GM12878 (cell line): Measurements from ENCODE around the gene COL11A1. TPM values are rescaled to one million over a fixed set of nuclear protein-coding genes. Genes with fewer than 3 reads are reported as not detected.

Experiments
- ATAC-seq: fragments of 200-7000 bp; cut with Tn5 transposase; 3 replicates; pipeline ENCODE4 v1.9.1; 2020; ENCODE audit warnings: mild to moderate bottlenecking, moderate library complexity
- BruUV-seq: library from RNA; stranded (reverse); fragments of 400-500 nt; replicated peaks from 2 replicates; lab custom pipeline; 2021; lab: Mats Ljungman, UMichigan
- CTCF ChIA-PET: fragments of 300-600 bp; sonication (Branson Sonifier 250); formaldehyde crosslinking; extraction: SDS; loops from one replicate; lab custom pipeline; 2021; ENCODE audit warnings: inconsistent platforms; lab: Yijun Ruan, JAX
- POLR2A ChIA-PET: fragments of 350-600 bp; formaldehyde crosslinking; extraction: SDS; loops from one replicate; lab custom pipeline; 2021; ENCODE audit warnings: inconsistent platforms; lab: Charles Lee
- RAD21 ChIA-PET: fragments of 300-600 bp; sonication (Branson Sonifier 250); formaldehyde crosslinking; loops from one replicate; lab custom pipeline; 2023; ENCODE audit warnings: antibody characterized with exemption; ENCODE audit not compliant: unreplicated experiment; lab: Charles Lee
- SMC1A ChIA-PET: fragments of 300-600 bp; sonication (Branson Sonifier 250); formaldehyde crosslinking; loops from one replicate; lab custom pipeline; 2023; ENCODE audit not compliant: unreplicated experiment, uncharacterized antibody; lab: Charles Lee
- DNase-seq: peaks from one replicate; pipeline ENCODE4 v3.0.0-alpha.2; 2011; ENCODE audit warnings: low read depth, low spot score
- FAIRE-seq: peaks from 3 replicates; lab custom pipeline; 2011; peaks lifted over from hg19 to GRCh38; lab: Jason Lieb, UNC
- H2AFZ ChIP-seq: 2 replicates; pipeline ENCODE4 v1.6.0; 2011; ENCODE audit warnings: low read depth, low read length, control low read depth; ENCODE audit not compliant: control insufficient read depth
- H3K27ac ChIP-seq: 2 replicates; pipeline ENCODE4 v1.5.1; 2011; ENCODE audit warnings: control low read depth; ENCODE audit not compliant: control insufficient read depth, insufficient read depth
- H3K27me3 ChIP-seq, 2 experiments: replicated peaks in 1 of 2; 2 replicates each; pipeline versions ENCODE4 v1.6.0 to v1.6.1; 2011; ENCODE audit warnings: low read length in 1 of 2; ENCODE audit not compliant: control insufficient read depth in 2 of 2, insufficient read depth in 2 of 2
- H3K36me3 ChIP-seq, 2 experiments: 2 replicates each; pipeline ENCODE4 v1.5.1; 2011; ENCODE audit warnings: low read length in 1 of 2; ENCODE audit not compliant: control insufficient read depth in 2 of 2, insufficient read depth in 2 of 2
- H3K4me1 ChIP-seq: 2 replicates; pipeline ENCODE4 v1.6.1; 2011; ENCODE audit warnings: mild to moderate bottlenecking, low read length, moderate library complexity, mixed read lengths; ENCODE audit not compliant: control insufficient read depth, insufficient read depth
- H3K4me2 ChIP-seq: 2 replicates; pipeline ENCODE4 v1.6.0; 2011; ENCODE audit warnings: control low read depth; ENCODE audit not compliant: control insufficient read depth, insufficient read depth
- H3K4me3 ChIP-seq: fragments of 200-600 bp; sonication (generic); 2 replicates; pipeline ENCODE4 v1.5.1; 2016
- H3K79me2 ChIP-seq: 2 replicates; pipeline ENCODE4 v1.6.0; 2011; ENCODE audit warnings: low read length; ENCODE audit not compliant: control insufficient read depth, insufficient read depth
- H3K9ac ChIP-seq: 2 replicates; pipeline ENCODE4 v1.8.0; 2011; ENCODE audit warnings: low read length, control low read depth, mixed read lengths; ENCODE audit not compliant: control insufficient read depth, insufficient read depth
- H3K9me3 ChIP-seq: replicated peaks from 3 replicates; pipeline ENCODE4 v1.5.1; 2011; ENCODE audit warnings: mild to moderate bottlenecking, low read length; ENCODE audit not compliant: control insufficient read depth, insufficient read depth
- H4K20me1 ChIP-seq: 2 replicates; pipeline ENCODE4 v1.6.0; 2011; ENCODE audit not compliant: control insufficient read depth, insufficient read depth
- ATF3 ChIP-seq: IDR thresholded peaks from 2 replicates; pipeline ENCODE4 v1.6.1; 2011; ENCODE audit warnings: low read depth, mild to moderate bottlenecking, low read length, moderate library complexity, borderline replicate concordance; ENCODE audit errors: extremely low read depth
- BCL11A ChIP-seq: IDR thresholded peaks from 2 replicates; pipeline ENCODE4 v1.6.1; 2011; ENCODE audit warnings: low read depth, low read length
- BRCA1 ChIP-seq: IDR thresholded peaks from 2 replicates; pipeline ENCODE4 v1.6.1; 2011; ENCODE audit warnings: low read depth, low read length, improper control_type of control experiment
- CBFB ChIP-seq: IDR thresholded peaks from 2 replicates; pipeline ENCODE4 v1.6.1; 2016; ENCODE audit warnings: antibody characterized with exemption, low read depth
- CBX3 ChIP-seq: fragments of 200-600 bp; sonication (generic); IDR thresholded peaks from 2 replicates; pipeline ENCODE4 v1.6.1; 2016; ENCODE audit warnings: low read depth, borderline replicate concordance
- CHD4 ChIP-seq: fragments of 200-600 bp; sonication (generic); IDR thresholded peaks from 2 replicates; pipeline ENCODE4 v1.6.1; 2016; ENCODE audit warnings: mild to moderate bottlenecking
- E2F4 ChIP-seq: IDR thresholded peaks from 2 replicates; pipeline ENCODE4 v1.6.1; 2012; ENCODE audit warnings: low read depth, low read length, improper control_type of control experiment
- HDAC6 ChIP-seq: fragments of 200-600 bp; sonication (generic); IDR thresholded peaks from one replicate; pipeline ENCODE4 v1.8.0; 2017; ENCODE audit warnings: antibody characterized with exemption; ENCODE audit not compliant: unreplicated experiment
- IRF4 ChIP-seq: IDR thresholded peaks from 2 replicates; pipeline ENCODE4 v1.6.1; 2011; ENCODE audit warnings: low read depth, low read length
- POLR2A ChIP-seq: IDR thresholded peaks from 2 replicates; pipeline ENCODE4 v1.6.1; 2011; ENCODE audit warnings: low read depth, mild to moderate bottlenecking, low read length
- STAT3 ChIP-seq: IDR thresholded peaks from 2 replicates; pipeline ENCODE4 v1.6.1; 2011; ENCODE audit warnings: low read depth, low read length, improper control_type of control experiment
- TBL1XR1 ChIP-seq: IDR thresholded peaks from 2 replicates; pipeline ENCODE4 v1.6.1; 2012; ENCODE audit warnings: low read depth, low read length, improper control_type of control experiment
- TCF3 ChIP-seq: IDR thresholded peaks from 2 replicates; pipeline ENCODE4 v1.6.1; 2012; ENCODE audit warnings: low read depth, mild to moderate bottlenecking, low read length, borderline replicate concordance; ENCODE audit not compliant: insufficient read depth
- ZBTB40 ChIP-seq: fragments of 450-650 bp; IDR thresholded peaks from 2 replicates; pipeline ENCODE4 v1.6.1; 2016; ENCODE audit warnings: mild to moderate bottlenecking, moderate library complexity, borderline replicate concordance
- WGBS: methylation state at CpG from one replicate; pipeline ENCODE4 v1.1.6; 2016; ENCODE audit warnings: low lambda C conversion rate; ENCODE audit not compliant: insufficient replicate concordance, insufficient coverage; ENCODE audit errors: missing lambda C conversion rate; 5-methylcytosine and 5-hydroxymethylcytosine counted together
- in situ Hi-C: fragments of 300-500 bp; cut with MboI; formaldehyde crosslinking; loops from 9 replicates; pipeline ENCODE4 v1.14.3; 2018; ENCODE audit warnings: mixed read lengths
- intact Hi-C: fragments of 100-400 bp; cut with micrococcal nuclease; formaldehyde crosslinking; loops from one replicate; pipeline ENCODE4 v1.14.2; 2022; ENCODE audit not compliant: unreplicated experiment
- polyA plus RNA-seq, 11 experiments: library from polyadenylated mRNA; depleted of rRNA in 4 of 11; unstranded in 6 of 11; stranded (reverse) in 5 of 11; fragments of >200 nt; fragmentation: Nextera tagmentation in 4 of 11; fragmentation: Illumina TruSeq in 1 of 11; extraction: Ambion mirVana in 4 of 11; extraction: Trizol in 1 of 11; gene quantifications; 1 replicate in 1 of 11; 2 replicates in 10 of 11; pipeline versions ENCODE4 v1.2.1 to v1.2.3, GENCODE V29; 2011 to 2016; ENCODE audit warnings: inconsistent platforms in 2 of 11, missing spikeins in 2 of 11, low read depth in 1 of 11
- total RNA-seq, 4 experiments: library from RNA; depleted of rRNA in 3 of 4; stranded (reverse); fragments of >200 nt in 3 of 4; fragmentation: Illumina TruSeq in 1 of 4; extraction: Trizol in 1 of 4; gene quantifications; 2 replicates each; pipeline versions ENCODE4 v1.2.1 to v1.2.3, GENCODE V29; 2013 to 2021

The COL11A1 gene
- total and polyA plus RNA-seq, 10 of the 15 experiments (the other 5 are each of a cell fraction or from before 2014, with no cell fraction given) = 0.11 TPM; not detected in 9

GRCh38 chr1:103002005-103002404 is 106.3 kb downstream of the COL11A1 start:
- FAIRE-seq (no peak), DNase-seq (no peak), ATAC-seq (no peak)
- no peak overlapping the region for H3K4me3 ChIP-seq
- ChIA-PET POLR2A (no interaction called here), RAD21 (no interaction called here), SMC1A (interaction anchor here (0.6 kb wide), 1 partner anchor 178 kb away, joined by 3 read pairs; no protein-coding TSS in a partner anchor), CTCF (no interaction called here)
- intact Hi-C loops = no loop called here
- no peaks in the 10 kb centered on the region for H3K9me3 ChIP-seq
- no peaks in the 10 kb centered on the region for H3K27me3 ChIP-seq
- in situ Hi-C loops = no loop called here
- H3K4me2 ChIP-seq = no peak overlapping the region
- no peaks in the 10 kb centered on the region for H4K20me1 ChIP-seq
- 28% methylated on average over 3 of the region's 3 CpGs for WGBS
- BruUV-seq = no TSS peak
- H3K36me3 ChIP-seq = no peaks in the 10 kb centered on the region
- no peak for TF ChIP-seq HDAC6
- TF ChIP-seq TBL1XR1 = no peak
- no peak overlapping the region for H2AFZ ChIP-seq
- no peak overlapping the region for H3K9ac ChIP-seq
- H3K79me2 ChIP-seq = no peaks in the 10 kb centered on the region
- no peak overlapping the region for H3K27ac ChIP-seq
- no peaks in the 10 kb centered on the region for H3K4me1 ChIP-seq

GRCh38 chr1:102978874-102979273 is 129.4 kb downstream of the COL11A1 start:
- no TSS peak for BruUV-seq
- TF ChIP-seq STAT3 (no peak), IRF4 (no peak), BCL11A (no peak), CHD4 (no peak), ZBTB40 (no peak), ATF3 (no peak), TCF3 (no peak), BRCA1 (no peak), CBX3 (no peak), POLR2A (no peak), CBFB (no peak), E2F4 (no peak)

More at GRCh38 chr1:102978874-102979273, 129.4 kb downstream of the COL11A1 start:
- in situ Hi-C loops = no loop called here
- ChIA-PET CTCF (no interaction called here), POLR2A (no interaction called here), RAD21 (no interaction called here), SMC1A (interaction anchor here (1.5 kb wide), 1 partner anchor 9 kb away, joined by 4 read pairs; no protein-coding TSS in a partner anchor)
- Histone ChIP-seq H3K4me2 (no peak overlapping the region), H3K9ac (no peak overlapping the region), H3K27me3 (no peaks in the 10 kb centered on the region), H4K20me1 (no peaks in the 10 kb centered on the region), H2AFZ (no peak overlapping the region), H3K27ac (no peak overlapping the region), H3K4me3 (no peak overlapping the region), H3K9me3 (no peaks in the 10 kb centered on the region), H3K36me3 (no peaks in the 10 kb centered on the region), H3K4me1 (no peaks in the 10 kb centered on the region), H3K79me2 (no peaks in the 10 kb centered on the region)
- no peak for FAIRE-seq
- 39% methylated on average over 6 of the region's 6 CpGs for WGBS
- no peak for ATAC-seq
- no peak for DNase-seq
- intact Hi-C loops = no loop called here
